Measurements from ENCODE around the gene NR3C1.

DNA sequence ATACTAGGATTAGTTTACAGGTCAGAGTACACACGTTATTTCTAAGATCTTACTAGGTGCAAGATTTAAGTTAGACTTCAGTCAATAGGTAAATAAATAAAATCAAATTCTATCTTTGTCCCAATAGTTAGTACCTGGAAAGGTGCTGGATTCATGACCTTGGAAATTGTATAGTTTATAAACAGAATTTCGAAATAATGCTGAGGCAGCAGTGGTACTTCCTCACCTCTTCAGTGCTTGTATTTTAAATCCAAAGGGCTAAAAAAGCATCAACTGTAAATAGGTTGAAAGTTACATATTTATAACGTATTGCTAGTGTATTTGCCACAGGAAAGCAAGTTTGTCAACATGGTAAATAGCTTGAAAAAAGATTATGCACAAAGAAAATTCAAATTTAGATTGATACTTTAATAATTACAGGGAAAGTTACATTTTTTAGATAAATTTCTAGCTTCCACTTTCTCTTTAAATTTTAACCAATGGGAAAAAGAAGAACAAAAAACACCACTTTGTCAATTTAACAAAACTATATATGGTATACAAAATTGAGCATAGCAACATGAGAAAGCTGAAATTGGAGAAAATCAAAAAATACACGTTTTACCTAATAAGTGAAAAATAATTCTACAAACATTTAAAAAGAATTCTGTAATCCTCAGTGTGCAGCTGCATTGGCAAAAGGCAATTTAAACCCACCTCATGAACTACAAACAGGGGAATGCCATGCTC lies 46.5 kb downstream of the NR3C1 start:
- TF ChIP-seq POLR2AphosphoS5 (IDR thresholded peaks at IDR 0.05), result no peak
- TF ChIP-seq POLR2A (IDR thresholded peaks at IDR 0.05; ENCODE audit: low read depth), result no peak
